ENCODE data around the gene CLCN1.

Gene CLCN1

GRCh38 chr7:143316492-143316891 lies 581 bp downstream of the CLCN1 start:
- Histone ChIP-seq H3K36me3 (ENCODE audit: control insufficient read depth in 4 of 4, insufficient read depth in 4 of 4, low read length in 3 of 4) (no peaks in the 10 kb centered on the region), H3K27ac (ENCODE audit: insufficient read depth in 1 of 2, low read depth in 1 of 2, low read length in 2 of 2, poor library complexity in 1 of 2, severe bottlenecking in 2 of 2) (no peak overlapping the region), H3K27me3 (replicated peaks in 2 of 5; ENCODE audit: control insufficient read depth in 4 of 5, insufficient read depth in 5 of 5, low read length in 4 of 5) (no peaks in the 10 kb centered on the region), H3K4me1 (ENCODE audit: control extremely low read depth in 1 of 4, control insufficient read depth in 4 of 4, insufficient read depth in 4 of 4, low read length in 3 of 4) (peaks cover 6 to 26% (median 18%) of the 10 kb centered on the region in 4 experiments), H3K4me3 (ENCODE audit: control insufficient read depth in 1 of 7, extremely low read depth in 1 of 7, insufficient read depth in 4 of 7, low read depth in 2 of 7, low read length in 6 of 7) (no peak overlapping the region), H3K9me3 (ENCODE audit: control extremely low read depth in 1 of 5, control insufficient read depth in 4 of 5, insufficient read depth in 2 of 5, low read depth in 1 of 5, low read length in 4 of 5) (no peaks in the 10 kb centered on the region)
- ChIA-PET POLR2A (interaction anchor here (0.6 kb wide), 1 partner anchor 318 kb away, joined by 3 read pairs; no protein-coding TSS in a partner anchor), CTCF (interaction anchor here (1.2 to 2.3 kb wide), 5 partner anchors 10 to 92 kb away, joined by 3 to 16 read pairs (median 4); no protein-coding TSS in a partner anchor)
- DNase-seq, result no peak
- WGBS (ENCODE audit: insufficient coverage), result 96% methylated on average over 3 of the region's 4 CpGs

- no peak for DNase-seq
- H3K9me3 ChIP-seq (ENCODE audit: control extremely low read depth in 1 of 5, control insufficient read depth in 4 of 5, insufficient read depth in 2 of 5, low read depth in 1 of 5, low read length in 4 of 5), result no peaks in the 10 kb centered on the region
- H3K4me1 ChIP-seq (ENCODE audit: control extremely low read depth in 1 of 4, control insufficient read depth in 4 of 4, insufficient read depth in 4 of 4, low read length in 3 of 4), result peaks cover 6 to 35% (median 30%) of the 10 kb centered on the region in 4 experiments
- H3K27me3 ChIP-seq (replicated peaks in 2 of 5; ENCODE audit: control insufficient read depth in 4 of 5, insufficient read depth in 5 of 5, low read length in 4 of 5), result no peaks in the 10 kb centered on the region
- no peak overlapping the region for H3K4me3 ChIP-seq (ENCODE audit: control insufficient read depth in 1 of 7, extremely low read depth in 1 of 7, insufficient read depth in 4 of 7, low read depth in 2 of 7, low read length in 6 of 7)
- WGBS (ENCODE audit: insufficient coverage), result 95% methylated on average over 4 of the region's 5 CpGs
- ChIA-PET POLR2A (no interaction called here), CTCF (interaction anchor here (0.7 to 1.2 kb wide), 4 partner anchors 9 to 65 kb away, joined by 3 read pairs; no protein-coding TSS in a partner anchor)
- H3K27ac ChIP-seq (ENCODE audit: insufficient read depth in 1 of 2, low read depth in 1 of 2, low read length in 2 of 2, poor library complexity in 1 of 2, severe bottlenecking in 2 of 2), result no peak overlapping the region
- H3K36me3 ChIP-seq (ENCODE audit: control insufficient read depth in 4 of 4, insufficient read depth in 4 of 4, low read length in 3 of 4), result no peaks in the 10 kb centered on the region
Measured at GRCh38 chr7:143318661-143319060, 2.8 kb downstream of the CLCN1 start.

- DNase-seq, result no peak
- ChIA-PET CTCF (interaction anchor here (0.7 to 1.9 kb wide), 3 partner anchors 10 to 48 kb away, joined by 3 to 6 read pairs (median 5); no protein-coding TSS in a partner anchor), POLR2A (no interaction called here)
- no peaks in the 10 kb centered on the region for H3K27me3 ChIP-seq (replicated peaks in 2 of 5; ENCODE audit: control insufficient read depth in 4 of 5, insufficient read depth in 5 of 5, low read length in 4 of 5)
- H3K36me3 ChIP-seq (ENCODE audit: control insufficient read depth in 4 of 4, insufficient read depth in 4 of 4, low read length in 3 of 4), result no peaks in the 10 kb centered on the region
- H3K4me1 ChIP-seq (ENCODE audit: control extremely low read depth in 1 of 4, control insufficient read depth in 4 of 4, insufficient read depth in 4 of 4, low read length in 3 of 4), result peaks cover 2 to 28% (median 15%) of the 10 kb centered on the region in 4 experiments
- no peak overlapping the region for H3K27ac ChIP-seq (ENCODE audit: insufficient read depth in 1 of 2, low read depth in 1 of 2, low read length in 2 of 2, poor library complexity in 1 of 2, severe bottlenecking in 2 of 2)
- H3K4me3 ChIP-seq (ENCODE audit: control insufficient read depth in 1 of 7, extremely low read depth in 1 of 7, insufficient read depth in 4 of 7, low read depth in 2 of 7, low read length in 6 of 7), result no peak overlapping the region
- H3K9me3 ChIP-seq (ENCODE audit: control extremely low read depth in 1 of 5, control insufficient read depth in 4 of 5, insufficient read depth in 2 of 5, low read depth in 1 of 5, low read length in 4 of 5), result no peaks in the 10 kb centered on the region
- WGBS (ENCODE audit: insufficient coverage), result 86% methylated on average over 9 of the region's 9 CpGs
Measured at GRCh38 chr7:143320620-143321019, 4.7 kb downstream of the CLCN1 start.

- POLR2A ChIA-PET, result no interaction called here
- peaks cover 2 to 24% (median 11%) of the 10 kb centered on the region in 4 experiments for H3K4me1 ChIP-seq (ENCODE audit: control extremely low read depth in 1 of 4, control insufficient read depth in 4 of 4, insufficient read depth in 4 of 4, low read length in 3 of 4)
- no peaks in the 10 kb centered on the region for H3K36me3 ChIP-seq (ENCODE audit: control insufficient read depth in 4 of 4, insufficient read depth in 4 of 4, low read length in 3 of 4)
- WGBS (ENCODE audit: insufficient coverage), result 100% methylated on average over 10 of the region's 10 CpGs
- no peak overlapping the region for H3K4me3 ChIP-seq (ENCODE audit: control insufficient read depth in 1 of 7, extremely low read depth in 1 of 7, insufficient read depth in 4 of 7, low read depth in 2 of 7, low read length in 6 of 7)
- H3K9me3 ChIP-seq (ENCODE audit: control extremely low read depth in 1 of 5, control insufficient read depth in 4 of 5, insufficient read depth in 2 of 5, low read depth in 1 of 5, low read length in 4 of 5), result no peaks in the 10 kb centered on the region
- no peaks in the 10 kb centered on the region for H3K27me3 ChIP-seq (replicated peaks in 2 of 5; ENCODE audit: control insufficient read depth in 4 of 5, insufficient read depth in 5 of 5, low read length in 4 of 5)
- DNase-seq, result no peak
- CTCF ChIA-PET, result interaction anchor here (0.7 to 2.2 kb wide), 4 partner anchors 10 to 52 kb away, joined by 3 to 6 read pairs (median 4); no protein-coding TSS in a partner anchor
- no peak overlapping the region for H3K27ac ChIP-seq (ENCODE audit: insufficient read depth in 1 of 2, low read depth in 1 of 2, low read length in 2 of 2, poor library complexity in 1 of 2, severe bottlenecking in 2 of 2)
Measured at GRCh38 chr7:143321242-143321641, 5.3 kb downstream of the CLCN1 start.

DNA sequence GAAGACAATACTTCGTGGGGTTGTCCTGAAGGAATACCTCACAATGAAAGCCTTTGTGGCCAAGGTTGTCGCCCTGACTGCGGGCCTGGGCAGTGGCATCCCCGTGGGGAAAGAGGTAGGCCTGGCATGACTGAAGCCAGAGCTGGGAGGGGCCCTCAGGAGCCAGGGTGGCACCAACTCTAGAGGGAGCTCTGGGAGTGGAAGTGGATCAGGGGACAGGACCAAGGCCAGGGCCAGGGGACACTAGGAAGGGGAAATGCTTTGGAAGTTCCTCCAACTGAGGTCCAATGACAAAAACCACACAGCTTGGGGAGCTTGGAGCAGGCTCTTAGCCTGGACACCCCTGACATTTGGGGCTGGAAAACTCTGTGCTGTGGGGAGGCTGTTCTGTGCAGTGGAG lies 5.8 kb downstream of the CLCN1 start:
- WGBS (ENCODE audit: insufficient coverage), result 90% methylated on average over 4 of the region's 4 CpGs

DNA sequence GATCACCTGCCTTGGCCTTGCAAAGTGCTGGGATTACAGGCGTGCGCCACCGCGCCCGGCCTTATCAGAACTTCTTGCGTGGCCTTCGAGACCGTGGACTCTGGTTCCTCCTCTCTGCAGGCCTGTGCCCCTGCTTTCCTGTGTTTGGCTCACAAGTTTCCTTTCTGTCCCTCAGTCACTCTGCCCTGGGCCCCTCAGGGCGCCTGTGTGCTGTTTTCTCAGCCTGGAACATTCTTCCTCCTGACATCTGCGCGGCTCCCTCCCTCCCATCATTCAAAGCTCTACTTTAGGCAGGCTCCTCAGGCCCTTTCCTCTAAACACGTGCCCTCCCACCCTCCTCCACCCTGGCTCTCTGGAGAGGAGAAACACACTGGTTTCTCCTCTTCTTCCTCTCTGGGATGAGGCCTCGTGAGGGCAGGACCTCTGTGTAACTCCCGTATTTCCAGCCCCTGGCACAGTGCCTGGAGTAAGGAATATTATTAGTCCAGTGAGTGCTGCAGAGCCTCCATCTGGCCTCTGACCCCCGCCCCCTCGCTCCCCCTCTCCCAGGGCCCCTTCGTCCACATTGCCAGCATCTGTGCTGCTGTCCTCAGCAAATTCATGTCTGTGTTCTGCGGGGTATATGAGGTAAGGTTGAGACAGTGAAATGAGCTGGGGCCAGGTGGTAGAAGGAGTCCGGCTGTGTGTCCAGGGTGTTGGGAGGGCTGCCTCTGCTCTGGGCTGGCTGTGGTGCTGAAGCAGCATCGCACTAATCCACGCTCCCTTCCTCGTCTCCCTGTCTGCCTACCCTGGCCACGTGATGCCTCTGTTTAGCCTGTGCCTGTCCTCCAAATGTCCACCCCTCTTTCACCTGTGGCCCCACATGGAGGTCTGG lies 7.1 kb downstream of the CLCN1 start:
- WGBS (ENCODE audit: insufficient coverage), result 64% methylated on average over 18 of the region's 23 CpGs
- no peak for DNase-seq
- Histone ChIP-seq H3K4me1 (ENCODE audit: control extremely low read depth in 1 of 4, control insufficient read depth in 4 of 4, insufficient read depth in 4 of 4, low read length in 3 of 4) (peaks cover 2 to 24% (median 8%) of the 10 kb centered on the region in 4 experiments), H3K4me3 (ENCODE audit: control insufficient read depth in 1 of 7, extremely low read depth in 1 of 7, insufficient read depth in 4 of 7, low read depth in 2 of 7, low read length in 6 of 7) (no peak overlapping the region), H3K36me3 (ENCODE audit: control insufficient read depth in 4 of 4, insufficient read depth in 4 of 4, low read length in 3 of 4) (no peaks in the 10 kb centered on the region), H3K27me3 (replicated peaks in 2 of 5; ENCODE audit: control insufficient read depth in 4 of 5, insufficient read depth in 5 of 5, low read length in 4 of 5) (no peaks in the 10 kb centered on the region), H3K9me3 (ENCODE audit: control extremely low read depth in 1 of 5, control insufficient read depth in 4 of 5, insufficient read depth in 2 of 5, low read depth in 1 of 5, low read length in 4 of 5) (no peaks in the 10 kb centered on the region), H3K27ac (ENCODE audit: insufficient read depth in 1 of 2, low read depth in 1 of 2, low read length in 2 of 2, poor library complexity in 1 of 2, severe bottlenecking in 2 of 2) (no peak overlapping the region)
- CTCF ChIA-PET, result interaction anchor here (0.9 to 2.2 kb wide), 6 partner anchors 16 to 83 kb away, joined by 3 to 6 read pairs (median 3); no protein-coding TSS in a partner anchor
- POLR2A ChIA-PET, result no interaction called here

More for the DNA sequence above, 5.8 kb downstream of the CLCN1 start:
- ChIA-PET POLR2A (no interaction called here), CTCF (interaction anchor here (1.1 to 2.2 kb wide), 3 partner anchors 14 to 52 kb away, joined by 3 to 6 read pairs (median 5); no protein-coding TSS in a partner anchor)
- Histone ChIP-seq H3K4me3 (ENCODE audit: control insufficient read depth in 1 of 7, extremely low read depth in 1 of 7, insufficient read depth in 4 of 7, low read depth in 2 of 7, low read length in 6 of 7) (no peak overlapping the region), H3K4me1 (ENCODE audit: control extremely low read depth in 1 of 4, control insufficient read depth in 4 of 4, insufficient read depth in 4 of 4, low read length in 3 of 4) (peaks cover 2 to 24% (median 9%) of the 10 kb centered on the region in 4 experiments), H3K27me3 (replicated peaks in 2 of 5; ENCODE audit: control insufficient read depth in 4 of 5, insufficient read depth in 5 of 5, low read length in 4 of 5) (no peaks in the 10 kb centered on the region), H3K9me3 (ENCODE audit: control extremely low read depth in 1 of 5, control insufficient read depth in 4 of 5, insufficient read depth in 2 of 5, low read depth in 1 of 5, low read length in 4 of 5) (no peaks in the 10 kb centered on the region), H3K36me3 (ENCODE audit: control insufficient read depth in 4 of 4, insufficient read depth in 4 of 4, low read length in 3 of 4) (no peaks in the 10 kb centered on the region), H3K27ac (ENCODE audit: insufficient read depth in 1 of 2, low read depth in 1 of 2, low read length in 2 of 2, poor library complexity in 1 of 2, severe bottlenecking in 2 of 2) (no peak overlapping the region)
- no peak for DNase-seq

- DNase-seq, result no peak
- CTCF ChIA-PET, result interaction anchor here (0.9 to 1.6 kb wide), 5 partner anchors 19 to 83 kb away, joined by 3 to 5 read pairs (median 3); no protein-coding TSS in a partner anchor
- POLR2A ChIA-PET, result no interaction called here
- H3K4me3 ChIP-seq (ENCODE audit: control insufficient read depth in 1 of 7, extremely low read depth in 1 of 7, insufficient read depth in 4 of 7, low read depth in 2 of 7, low read length in 6 of 7), result no peak overlapping the region
- peaks cover 2 to 24% (median 8%) of the 10 kb centered on the region in 4 experiments for H3K4me1 ChIP-seq (ENCODE audit: control extremely low read depth in 1 of 4, control insufficient read depth in 4 of 4, insufficient read depth in 4 of 4, low read length in 3 of 4)
- H3K27me3 ChIP-seq (replicated peaks in 2 of 5; ENCODE audit: control insufficient read depth in 4 of 5, insufficient read depth in 5 of 5, low read length in 4 of 5), result no peaks in the 10 kb centered on the region
- H3K27ac ChIP-seq (ENCODE audit: insufficient read depth in 1 of 2, low read depth in 1 of 2, low read length in 2 of 2, poor library complexity in 1 of 2, severe bottlenecking in 2 of 2), result no peak overlapping the region
- H3K9me3 ChIP-seq (ENCODE audit: control extremely low read depth in 1 of 5, control insufficient read depth in 4 of 5, insufficient read depth in 2 of 5, low read depth in 1 of 5, low read length in 4 of 5), result no peaks in the 10 kb centered on the region
- 91% methylated on average over 10 of the region's 12 CpGs for WGBS (ENCODE audit: insufficient coverage)
- H3K36me3 ChIP-seq (ENCODE audit: control insufficient read depth in 4 of 4, insufficient read depth in 4 of 4, low read length in 3 of 4), result no peaks in the 10 kb centered on the region
Measured at GRCh38 chr7:143323653-143324052, 7.7 kb downstream of the CLCN1 start.
